Thymus (tissue), 11 donors: ENCODE results near the gene GRIA4. TPM values are rescaled to one million over a fixed set of nuclear protein-coding genes. Genes with fewer than 3 reads are reported as not detected.

ENCODE experiments used
- DNase-seq, 9 donors: peaks; one replicate each; pipeline ENCODE4 v3.0.0-alpha.2; 2013; ENCODE audit warnings: low spot score in 9 of 9, low read depth in 6 of 9, missing footprints in 1 of 9
- H3K27ac ChIP-seq, 2 donors: one replicate each; pipeline ENCODE4 v1.5.1; 2013; ENCODE audit warnings: control low read depth in 1 of 2, low read depth in 1 of 2, low read length in 1 of 2, mild to moderate bottlenecking in 1 of 2, moderate library complexity in 1 of 2
- H3K27me3 ChIP-seq, 2 donors: one replicate each; pipeline ENCODE4 v1.5.1; 2013; ENCODE audit warnings: low read length in 1 of 2; ENCODE audit not compliant: control insufficient read depth in 2 of 2, insufficient read depth in 1 of 2
- H3K36me3 ChIP-seq, 2 donors: one replicate each; pipeline ENCODE4 v1.5.1; 2013; ENCODE audit warnings: low read length in 1 of 2, mild to moderate bottlenecking in 1 of 2, moderate library complexity in 1 of 2; ENCODE audit not compliant: control insufficient read depth in 2 of 2, insufficient read depth in 2 of 2
- H3K4me1 ChIP-seq, 2 donors: one replicate each; pipeline ENCODE4 v1.5.1; 2013; ENCODE audit warnings: low read length in 2 of 2; ENCODE audit not compliant: control insufficient read depth in 2 of 2, insufficient read depth in 2 of 2
- H3K4me3 ChIP-seq, 2 donors: one replicate each; pipeline ENCODE4 v1.5.1; 2013; ENCODE audit warnings: low read length in 2 of 2, control low read depth in 1 of 2, mild to moderate bottlenecking in 1 of 2
- H3K9me3 ChIP-seq, 2 donors: one replicate each; pipeline ENCODE4 v1.5.1; 2013; ENCODE audit warnings: low read length in 1 of 2, mild to moderate bottlenecking in 1 of 2; ENCODE audit not compliant: control insufficient read depth in 2 of 2, insufficient read depth in 1 of 2
- WGBS: extraction: QIAGEN DNeasy Blood & Tissue Kit; methylation state at CpG from one replicate; pipeline ENCODE4 v1.1.7; 2013; 5-methylcytosine and 5-hydroxymethylcytosine counted together
- polyA plus RNA-seq: library from polyadenylated mRNA; stranded (reverse); fragments of 200-250 nt; gene quantifications from one replicate; pipeline ENCODE4 v1.2.3, GENCODE V29; 2013
- total RNA-seq: library from RNA; stranded (reverse); fragments of 120-200 nt; gene quantifications from one replicate; pipeline ENCODE4 v1.2.4, GENCODE V29; 2013
- donor health status: healthy.

Gene GRIA4
- total and polyA plus RNA-seq, 2 donors: under 0.01 to 0.14 TPM

GRCh38 chr11:105598371-105598770, 11.5 kb upstream of the GRIA4 start:
- no peaks in the 10 kb centered on the region for H3K36me3 ChIP-seq
- no peak for DNase-seq
- no peaks in the 10 kb centered on the region for H3K9me3 ChIP-seq
- H3K4me1 ChIP-seq: no peaks in the 10 kb centered on the region
- H3K4me3 ChIP-seq: no peak overlapping the region
- H3K27me3 ChIP-seq: no peaks in the 10 kb centered on the region
- H3K27ac ChIP-seq: no peak overlapping the region
- 90% methylated on average over 1 of the region's 1 CpG for WGBS

- Histone ChIP-seq H3K36me3 (no peaks in the 10 kb centered on the region), H3K27ac (no peak overlapping the region), H3K4me1 (no peaks in the 10 kb centered on the region), H3K27me3 (no peaks in the 10 kb centered on the region), H3K9me3 (no peaks in the 10 kb centered on the region), H3K4me3 (no peak overlapping the region)
- no peak for DNase-seq
Observed at GRCh38 chr11:105603156-105603555, 6.7 kb upstream of the GRIA4 start.

GRCh38 chr11:105609341-105609781, 512 bp upstream of the GRIA4 start:
- DNase-seq: no peak
- no peak overlapping the region for H3K4me3 ChIP-seq
- H3K36me3 ChIP-seq: no peaks in the 10 kb centered on the region
- 9% methylated on average over 7 of the region's 7 CpGs for WGBS
- H3K27ac ChIP-seq: no peak overlapping the region
- H3K9me3 ChIP-seq: no peaks in the 10 kb centered on the region
- H3K4me1 ChIP-seq: no peaks in the 10 kb centered on the region
- H3K27me3 ChIP-seq: peaks cover 5 to 33% of the 10 kb centered on the region in 2 donors

GRCh38 chr11:105610871-105611571, 1.1 kb downstream of the GRIA4 start:
- Histone ChIP-seq H3K36me3 (no peaks in the 10 kb centered on the region), H3K4me1 (no peaks in the 10 kb centered on the region), H3K9me3 (no peaks in the 10 kb centered on the region), H3K27me3 (peaks cover 5 to 33% of the 10 kb centered on the region in 2 donors), H3K4me3 (no peak overlapping the region), H3K27ac (no peak overlapping the region)
- DNase-seq: no peak
- WGBS: 15% methylated on average over 21 of the region's 21 CpGs

GRCh38 chr11:105611572-105612441, 1.9 kb downstream of the GRIA4 start:
- H3K4me3 ChIP-seq: no peak overlapping the region
- 77% methylated on average over 12 of the region's 12 CpGs for WGBS

GRCh38 chr11:105612771-105613170, 2.9 kb downstream of the GRIA4 start:
- H3K4me3 ChIP-seq: no peak overlapping the region
- H3K27me3 ChIP-seq: peaks cover 5 to 33% of the 10 kb centered on the region in 2 donors
- WGBS: 91% methylated on average over 4 of the region's 4 CpGs
- H3K9me3 ChIP-seq: no peaks in the 10 kb centered on the region
- DNase-seq: no peak
- no peak overlapping the region for H3K27ac ChIP-seq
- no peaks in the 10 kb centered on the region for H3K36me3 ChIP-seq
- no peaks in the 10 kb centered on the region for H3K4me1 ChIP-seq

More at GRCh38 chr11:105611572-105612441, 1.9 kb downstream of the GRIA4 start:
- no peak overlapping the region for H3K27ac ChIP-seq
- H3K36me3 ChIP-seq: no peaks in the 10 kb centered on the region
- DNase-seq: no peak
- peaks cover 5 to 33% of the 10 kb centered on the region in 2 donors for H3K27me3 ChIP-seq
- no peaks in the 10 kb centered on the region for H3K9me3 ChIP-seq
- H3K4me1 ChIP-seq: no peaks in the 10 kb centered on the region

GRCh38 chr11:105613183-105613582, 3.3 kb downstream of the GRIA4 start:
- no peak overlapping the region for H3K4me3 ChIP-seq
- H3K36me3 ChIP-seq: no peaks in the 10 kb centered on the region
- peaks cover 5 to 33% of the 10 kb centered on the region in 2 donors for H3K27me3 ChIP-seq
- no peaks in the 10 kb centered on the region for H3K4me1 ChIP-seq
- H3K9me3 ChIP-seq: no peaks in the 10 kb centered on the region
- DNase-seq: no peak
- no peak overlapping the region for H3K27ac ChIP-seq

- H3K4me3 ChIP-seq: no peak overlapping the region
- no peak for DNase-seq
- H3K9me3 ChIP-seq: no peaks in the 10 kb centered on the region
- no peaks in the 10 kb centered on the region for H3K36me3 ChIP-seq
- no peaks in the 10 kb centered on the region for H3K4me1 ChIP-seq
- no peak overlapping the region for H3K27ac ChIP-seq
- no peaks in the 10 kb centered on the region for H3K27me3 ChIP-seq
- 96% methylated on average over 2 of the region's 2 CpGs for WGBS
Observed at GRCh38 chr11:105618343-105618955, 8.6 kb downstream of the GRIA4 start.

GRCh38 chr11:105619556-105619955, 9.7 kb downstream of the GRIA4 start:
- H3K27ac ChIP-seq: no peak overlapping the region
- no peaks in the 10 kb centered on the region for H3K4me1 ChIP-seq
- H3K4me3 ChIP-seq: no peak overlapping the region
- H3K36me3 ChIP-seq: no peaks in the 10 kb centered on the region
- DNase-seq: no peak
- H3K9me3 ChIP-seq: no peaks in the 10 kb centered on the region
- no peaks in the 10 kb centered on the region for H3K27me3 ChIP-seq
